HFF-Myc (cell line): ENCODE data around the gene ERGIC3.

Experiments
- DNase-seq: peaks from one replicate; pipeline ENCODE4 v3.0.0-alpha.2; 2011; ENCODE audit warnings: low read depth; ENCODE audit errors: extremely low read depth
- H3K4me3 ChIP-seq: replicated peaks from 2 replicates; pipeline ENCODE4 v1.5.1; 2011; ENCODE audit warnings: low read depth, mild to moderate bottlenecking, control low read depth, low read length
- TF ChIP-seq, protein P1 (sequence below): IDR thresholded peaks from 2 replicates; pipeline ENCODE4 v1.5.1; 2012; ENCODE audit warnings: mild to moderate bottlenecking, low read depth, low read length, control low read depth; ENCODE audit errors: missing control alignments

ERGIC3 gene

GRCh38 chr20:35502352-35502751 is 39.5 kb upstream of the ERGIC3 start:
- DNase-seq, result no peak
- TF ChIP-seq, protein P1, sequence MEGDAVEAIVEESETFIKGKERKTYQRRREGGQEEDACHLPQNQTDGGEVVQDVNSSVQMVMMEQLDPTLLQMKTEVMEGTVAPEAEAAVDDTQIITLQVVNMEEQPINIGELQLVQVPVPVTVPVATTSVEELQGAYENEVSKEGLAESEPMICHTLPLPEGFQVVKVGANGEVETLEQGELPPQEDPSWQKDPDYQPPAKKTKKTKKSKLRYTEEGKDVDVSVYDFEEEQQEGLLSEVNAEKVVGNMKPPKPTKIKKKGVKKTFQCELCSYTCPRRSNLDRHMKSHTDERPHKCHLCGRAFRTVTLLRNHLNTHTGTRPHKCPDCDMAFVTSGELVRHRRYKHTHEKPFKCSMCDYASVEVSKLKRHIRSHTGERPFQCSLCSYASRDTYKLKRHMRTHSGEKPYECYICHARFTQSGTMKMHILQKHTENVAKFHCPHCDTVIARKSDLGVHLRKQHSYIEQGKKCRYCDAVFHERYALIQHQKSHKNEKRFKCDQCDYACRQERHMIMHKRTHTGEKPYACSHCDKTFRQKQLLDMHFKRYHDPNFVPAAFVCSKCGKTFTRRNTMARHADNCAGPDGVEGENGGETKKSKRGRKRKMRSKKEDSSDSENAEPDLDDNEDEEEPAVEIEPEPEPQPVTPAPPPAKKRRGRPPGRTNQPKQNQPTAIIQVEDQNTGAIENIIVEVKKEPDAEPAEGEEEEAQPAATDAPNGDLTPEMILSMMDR, result no peak

GRCh38 chr20:35503281-35503680 is 38.6 kb upstream of the ERGIC3 start:
- TF ChIP-seq, protein P1, result no peak
- DNase-seq, result no peak

More at GRCh38 chr20:35502352-35502751, 39.5 kb upstream of the ERGIC3 start:
- no peak overlapping the region for H3K4me3 ChIP-seq

DNA sequence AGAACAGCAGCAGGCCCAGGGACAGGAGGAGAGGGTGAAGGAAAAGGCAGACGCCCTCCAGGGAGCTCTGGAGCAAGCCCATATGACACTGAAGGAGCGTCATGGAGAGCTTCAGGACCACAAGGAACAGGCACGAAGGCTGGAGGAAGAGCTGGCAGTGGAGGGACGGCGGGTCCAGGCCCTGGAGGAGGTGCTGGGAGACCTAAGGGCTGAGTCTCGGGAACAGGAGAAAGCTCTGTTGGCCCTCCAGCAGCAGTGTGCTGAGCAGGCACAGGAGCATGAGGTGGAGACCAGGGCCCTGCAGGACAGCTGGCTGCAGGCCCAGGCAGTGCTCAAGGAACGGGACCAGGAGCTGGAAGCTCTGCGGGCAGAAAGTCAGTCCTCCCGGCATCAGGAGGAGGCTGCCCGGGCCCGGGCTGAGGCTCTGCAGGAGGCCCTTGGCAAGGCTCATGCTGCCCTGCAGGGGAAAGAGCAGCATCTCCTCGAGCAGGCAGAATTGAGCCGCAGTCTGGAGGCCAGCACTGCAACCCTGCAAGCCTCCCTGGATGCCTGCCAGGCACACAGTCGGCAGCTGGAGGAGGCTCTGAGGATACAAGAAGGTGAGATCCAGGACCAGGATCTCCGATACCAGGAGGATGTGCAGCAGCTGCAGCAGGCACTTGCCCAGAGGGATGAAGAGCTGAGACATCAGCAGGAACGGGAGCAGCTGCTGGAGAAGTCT is 37.9 kb upstream of the ERGIC3 start:
- TF ChIP-seq, protein P1, result no peak
- DNase-seq, result no peak
- H3K4me3 ChIP-seq, result no peak overlapping the region

More at GRCh38 chr20:35503281-35503680, 38.6 kb upstream of the ERGIC3 start:
- no peak overlapping the region for H3K4me3 ChIP-seq

DNA sequence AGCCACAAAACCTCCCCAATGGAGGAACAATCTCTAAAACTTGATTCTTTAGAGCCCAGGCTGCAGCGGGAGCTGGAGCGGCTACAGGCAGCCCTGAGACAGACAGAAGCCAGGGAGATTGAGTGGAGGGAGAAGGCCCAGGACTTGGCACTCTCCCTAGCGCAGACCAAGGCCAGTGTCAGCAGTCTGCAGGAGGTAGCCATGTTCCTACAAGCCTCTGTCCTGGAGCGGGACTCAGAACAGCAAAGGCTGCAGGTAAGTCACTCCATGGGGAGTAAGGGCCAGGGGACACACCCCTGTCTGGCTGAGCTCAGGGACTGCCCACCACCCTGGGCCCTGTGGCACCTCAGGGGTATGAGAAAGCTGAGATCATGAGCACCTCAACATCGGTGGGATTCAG is 37.1 kb upstream of the ERGIC3 start:
- DNase-seq, result no peak
- no peak overlapping the region for H3K4me3 ChIP-seq
- TF ChIP-seq, protein P1, result no peak

DNA sequence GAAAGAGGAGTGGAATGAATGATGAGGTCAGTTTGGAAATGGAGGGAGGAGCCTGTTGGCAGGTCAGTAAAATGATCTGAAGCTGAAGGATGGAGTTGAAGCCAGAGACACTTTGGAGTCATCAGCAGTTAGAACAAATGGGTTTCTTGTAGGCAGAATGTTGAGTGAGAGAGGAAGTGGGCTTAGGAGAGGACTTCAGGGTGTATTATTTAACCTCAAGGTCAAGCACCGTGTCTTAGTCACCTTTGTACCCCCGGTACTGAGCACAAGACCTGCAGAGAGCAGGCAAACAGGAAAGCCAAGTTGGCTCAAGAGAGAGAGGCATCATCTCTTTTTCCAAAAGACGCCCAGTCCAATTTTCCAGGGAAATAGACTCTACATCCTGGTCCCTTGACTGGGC is 35.7 kb upstream of the ERGIC3 start:
- H3K4me3 ChIP-seq, result no peak overlapping the region
- TF ChIP-seq, protein P1, result no peak
- DNase-seq, result no peak

GRCh38 chr20:35506872-35507638 is 34.8 kb upstream of the ERGIC3 start:
- TF ChIP-seq, protein P1, result no peak
- no peak for DNase-seq
- H3K4me3 ChIP-seq, result no peak overlapping the region
